HepG2 (cell line): ENCODE data around the gene PPM1G. TPM values are rescaled to one million over a fixed set of nuclear protein-coding genes. Genes with fewer than 3 reads are reported as not detected.

Experiments
- ELF4 ChIP-seq: sonication (generic); formaldehyde crosslinking; IDR thresholded peaks from 2 replicates; pipeline ENCODE4 v1.5.0; 2020; ENCODE audit warnings: missing genetic modification reagents, mild to moderate bottlenecking, moderate library complexity, borderline replicate concordance
- FOXA1 ChIP-seq, 2 experiments: fragments of 450-650 bp in 1 of 2; sonication (generic) in 1 of 2; formaldehyde crosslinking in 1 of 2; IDR thresholded peaks; 2 replicates each; pipeline versions ENCODE4 v1.4.0 to v1.6.1; 2016 to 2020; ENCODE audit warnings: missing genetic modification reagents in 1 of 2
- HNRNPH1 ChIP-seq: fragments of 200-400 bp; formaldehyde crosslinking; optimal IDR thresholded peaks from 2 replicates; pipeline ENCODE3; 2017; ENCODE audit warnings: mild to moderate bottlenecking, low read depth, low read length
- IRX3 ChIP-seq: sonication (generic); formaldehyde crosslinking; IDR thresholded peaks from 2 replicates; pipeline ENCODE4 v1.8.1; 2023; ENCODE audit warnings: mild to moderate bottlenecking, low read depth, missing genetic modification reagents, borderline replicate concordance
- JUND ChIP-seq: sonication (generic); formaldehyde crosslinking; IDR thresholded peaks from 2 replicates; pipeline ENCODE4 v1.8.0; 2022; ENCODE audit warnings: mild to moderate bottlenecking, missing genetic modification reagents
- MED13 ChIP-seq: sonication (generic); formaldehyde crosslinking; IDR thresholded peaks from 2 replicates; pipeline ENCODE4 v1.5.0; 2020; ENCODE audit warnings: missing genetic modification reagents
- MXI1 ChIP-seq: IDR thresholded peaks from 3 replicates; pipeline ENCODE4 v1.6.1; 2012; ENCODE audit warnings: low read depth, low read length, inconsistent platforms, borderline replicate concordance
- RBAK ChIP-seq: sonication (generic); formaldehyde crosslinking; IDR thresholded peaks from 2 replicates; pipeline ENCODE4 v1.5.1; 2020; ENCODE audit warnings: mild to moderate bottlenecking, missing genetic modification reagents
- RORA ChIP-seq: sonication (generic); formaldehyde crosslinking; IDR thresholded peaks from 2 replicates; pipeline ENCODE4 v1.5.0; 2020; ENCODE audit warnings: mild to moderate bottlenecking, missing genetic modification reagents, moderate library complexity
- SAP130 ChIP-seq: IDR thresholded peaks from 2 replicates; pipeline ENCODE4 v1.6.1; 2016; ENCODE audit warnings: low read depth
- SP140L ChIP-seq: sonication (generic); formaldehyde crosslinking; IDR thresholded peaks from 2 replicates; pipeline ENCODE4 v1.4.0; 2020; ENCODE audit warnings: missing genetic modification reagents, borderline replicate concordance
- TCF7L2 ChIP-seq: IDR thresholded peaks from 2 replicates; pipeline ENCODE4 v1.6.1; 2011; ENCODE audit warnings: mild to moderate bottlenecking, low read depth, low read length, moderate library complexity
- ZBTB4 ChIP-seq: sonication (generic); formaldehyde crosslinking; IDR thresholded peaks from 2 replicates; pipeline ENCODE4 v1.4.0; 2020; ENCODE audit warnings: missing genetic modification reagents, mild to moderate bottlenecking, borderline replicate concordance
- ZFP36L1 ChIP-seq: sonication (generic); formaldehyde crosslinking; IDR thresholded peaks from 2 replicates; pipeline ENCODE4 v1.8.0; 2022; ENCODE audit warnings: mild to moderate bottlenecking, missing genetic modification reagents, moderate library complexity
- ZNF256 ChIP-seq: sonication (generic); formaldehyde crosslinking; conservative IDR thresholded peaks from 2 replicates; pipeline ENCODE4 v1.4.0; 2020; ENCODE audit warnings: missing genetic modification reagents
- ZNF331 ChIP-seq: sonication (generic); formaldehyde crosslinking; IDR thresholded peaks from 2 replicates; pipeline ENCODE4 v1.4.0; 2020; ENCODE audit warnings: missing genetic modification reagents
- ZNF343 ChIP-seq: sonication (generic); formaldehyde crosslinking; IDR thresholded peaks from 2 replicates; pipeline ENCODE4 v1.4.0; 2020; ENCODE audit warnings: mild to moderate bottlenecking, missing genetic modification reagents
- ZNF614 ChIP-seq: IDR thresholded peaks from 2 replicates; pipeline ENCODE4 v1.6.1; 2018; ENCODE audit warnings: missing biosample characterization, missing genetic modification reagents, inconsistent platforms, borderline replicate concordance
- polyA plus RNA-seq, 8 experiments: library from polyadenylated mRNA; depleted of rRNA in 3 of 8; stranded (reverse) in 7 of 8; unstranded in 1 of 8; fragments of >200 nt; fragmentation: Illumina TruSeq in 4 of 8; extraction: Trizol in 4 of 8; gene quantifications; 2 replicates each; pipeline versions ENCODE4 v1.2.1 to v1.2.3, GENCODE V29; 2011 to 2016; ENCODE audit warnings: low read depth in 4 of 8, missing spikeins in 1 of 8, mixed read lengths in 1 of 8; ENCODE audit not compliant: insufficient read depth in 1 of 8
- total RNA-seq, 5 experiments: library from RNA; depleted of rRNA; stranded (reverse); fragments of >200 nt; fragmentation: Illumina TruSeq; extraction: Trizol; gene quantifications; 2 replicates each; pipeline ENCODE4 v1.2.3, GENCODE V29; 2016; ENCODE audit warnings: low read depth in 1 of 5
- TF ChIP-seq, protein P1 (sequence below): sonication (generic); formaldehyde crosslinking; IDR thresholded peaks from 2 replicates; pipeline ENCODE4 v1.5.1; 2020; ENCODE audit warnings: mild to moderate bottlenecking, missing genetic modification reagents
- TF ChIP-seq, protein P2 (sequence below): IDR thresholded peaks from 2 replicates; pipeline ENCODE4 v1.6.1; 2018; ENCODE audit warnings: missing genetic modification reagents, mild to moderate bottlenecking, missing compliant biosample characterization
- TF ChIP-seq, protein P3 (sequence below): fragments of 450-650 bp; IDR thresholded peaks from 2 replicates; pipeline ENCODE4 v1.6.1; 2017

The PPM1G gene
- total and polyA plus RNA-seq, 2 of the 13 experiments (the other 11 are each of a cell fraction or from before 2014, with no cell fraction given), result 58.2 to 213 TPM

DNA sequence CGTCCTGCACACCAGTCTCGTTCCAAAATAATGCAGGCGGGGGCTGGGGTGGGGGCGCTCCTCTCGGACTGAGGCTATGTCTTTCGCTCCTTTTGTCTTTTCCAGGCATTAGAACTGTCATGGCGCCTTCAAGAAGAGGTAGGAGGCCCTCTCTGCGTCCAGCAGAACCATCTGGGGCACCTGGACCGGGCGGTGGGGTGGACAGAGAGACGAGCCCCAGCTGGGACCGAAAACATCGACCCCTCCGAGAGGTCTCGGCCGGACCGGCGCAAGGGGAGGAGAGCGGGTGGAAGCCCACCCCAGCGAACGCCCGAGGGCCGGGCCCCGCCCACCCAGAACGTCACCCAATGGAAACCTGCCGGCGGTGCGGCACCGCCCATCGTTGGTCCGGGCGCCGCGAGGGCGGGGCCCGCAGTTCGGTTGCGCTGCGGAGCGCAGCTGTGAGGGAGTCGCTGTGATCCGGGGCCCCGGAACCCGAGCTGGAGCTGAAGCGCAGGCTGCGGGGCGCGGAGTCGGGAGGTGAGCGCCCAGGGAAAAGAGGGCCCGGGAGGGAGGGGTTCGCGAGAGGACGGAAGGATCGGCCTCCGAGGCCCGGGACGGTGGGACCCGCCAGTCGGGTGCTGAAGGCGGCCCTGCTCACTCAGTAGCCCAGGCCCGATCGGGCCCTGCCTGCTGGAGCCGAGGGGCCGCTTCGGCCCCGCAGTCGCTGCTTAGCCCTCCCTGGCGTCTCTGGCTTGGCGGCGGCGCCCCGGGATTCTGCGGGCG is 19.0 kb upstream of the PPM1G start, which contains the start of gene NRBP1 (continued):
- no peak for TF ChIP-seq ZBTB4
- peak; percentile 65; the same call in 1 of the 2 replicates for TF ChIP-seq ZNF614 (CRISPR knock-in tag)
- TF ChIP-seq, protein P1, sequence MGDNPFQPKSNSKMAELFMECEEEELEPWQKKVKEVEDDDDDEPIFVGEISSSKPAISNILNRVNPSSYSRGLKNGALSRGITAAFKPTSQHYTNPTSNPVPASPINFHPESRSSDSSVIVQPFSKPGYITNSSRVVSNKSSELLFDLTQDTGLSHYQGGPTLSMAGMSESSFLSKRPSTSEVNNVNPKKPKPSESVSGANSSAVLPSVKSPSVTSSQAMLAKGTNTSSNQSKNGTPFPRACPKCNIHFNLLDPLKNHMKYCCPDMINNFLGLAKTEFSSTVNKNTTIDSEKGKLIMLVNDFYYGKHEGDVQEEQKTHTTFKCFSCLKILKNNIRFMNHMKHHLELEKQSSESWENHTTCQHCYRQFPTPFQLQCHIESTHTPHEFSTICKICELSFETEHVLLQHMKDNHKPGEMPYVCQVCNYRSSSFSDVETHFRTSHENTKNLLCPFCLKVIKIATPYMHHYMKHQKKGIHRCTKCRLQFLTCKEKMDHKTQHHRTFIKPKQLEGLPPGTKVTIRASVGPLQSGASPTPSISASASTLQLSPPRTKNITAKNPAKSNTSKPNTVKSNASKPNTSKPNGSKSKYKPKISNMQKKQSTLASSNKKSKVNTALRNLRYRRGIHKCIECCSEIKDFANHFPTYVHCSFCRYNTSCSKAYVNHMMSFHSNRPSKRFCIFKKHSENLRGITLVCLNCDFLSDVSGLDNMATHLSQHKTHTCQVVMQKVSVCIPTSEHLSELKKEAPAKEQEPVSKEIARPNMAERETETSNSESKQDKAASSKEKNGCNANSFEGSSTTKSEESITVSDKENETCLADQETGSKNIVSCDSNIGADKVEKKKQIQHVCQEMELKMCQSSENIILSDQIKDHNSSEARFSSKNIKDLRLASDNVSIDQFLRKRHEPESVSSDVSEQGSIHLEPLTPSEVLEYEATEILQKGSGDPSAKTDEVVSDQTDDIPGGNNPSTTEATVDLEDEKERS (CRISPR knock-in tag), result no peak
- no peak for TF ChIP-seq FOXA1 (IDR thresholded peaks at IDR 0.05)
- no peak for TF ChIP-seq FOXA1 (CRISPR knock-in tag; IDR thresholded peaks at IDR 0.05)
- TF ChIP-seq ZNF331, result no peak; the same call in 1 of the 2 replicates
- TF ChIP-seq MED13 (CRISPR knock-in tag), result 0 out of 2 replicates have a peak, but pooled peaks have one; percentile 45
- TF ChIP-seq RORA (CRISPR knock-in tag), result no peak
- TF ChIP-seq ZNF256 (CRISPR knock-in tag), result no peak; the same call in 1 of the 2 replicates
- no peak for TF ChIP-seq TCF7L2
- peak; percentile 34; the same call in 1 of the 2 replicates for TF ChIP-seq IRX3 (CRISPR knock-in tag)
- TF ChIP-seq MXI1, result peak; percentile 69; the same call in 1 of the 3 replicates
- TF ChIP-seq HNRNPH1, result no peak
- TF ChIP-seq SAP130 (CRISPR knock-in tag), result peak; percentile 92
- TF ChIP-seq ZFP36L1, result peak; percentile 88
- 0 out of 2 replicates have a peak, but pooled peaks have one; percentile 10 for TF ChIP-seq JUND (CRISPR knock-in tag)
- TF ChIP-seq, protein P2, sequence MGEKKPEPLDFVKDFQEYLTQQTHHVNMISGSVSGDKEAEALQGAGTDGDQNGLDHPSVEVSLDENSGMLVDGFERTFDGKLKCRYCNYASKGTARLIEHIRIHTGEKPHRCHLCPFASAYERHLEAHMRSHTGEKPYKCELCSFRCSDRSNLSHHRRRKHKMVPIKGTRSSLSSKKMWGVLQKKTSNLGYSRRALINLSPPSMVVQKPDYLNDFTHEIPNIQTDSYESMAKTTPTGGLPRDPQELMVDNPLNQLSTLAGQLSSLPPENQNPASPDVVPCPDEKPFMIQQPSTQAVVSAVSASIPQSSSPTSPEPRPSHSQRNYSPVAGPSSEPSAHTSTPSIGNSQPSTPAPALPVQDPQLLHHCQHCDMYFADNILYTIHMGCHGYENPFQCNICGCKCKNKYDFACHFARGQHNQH (CRISPR knock-in tag), result peak; percentile 78
- TF ChIP-seq ELF4, result no peak
- TF ChIP-seq RBAK (CRISPR knock-in tag), result no peak
- TF ChIP-seq, protein P3, sequence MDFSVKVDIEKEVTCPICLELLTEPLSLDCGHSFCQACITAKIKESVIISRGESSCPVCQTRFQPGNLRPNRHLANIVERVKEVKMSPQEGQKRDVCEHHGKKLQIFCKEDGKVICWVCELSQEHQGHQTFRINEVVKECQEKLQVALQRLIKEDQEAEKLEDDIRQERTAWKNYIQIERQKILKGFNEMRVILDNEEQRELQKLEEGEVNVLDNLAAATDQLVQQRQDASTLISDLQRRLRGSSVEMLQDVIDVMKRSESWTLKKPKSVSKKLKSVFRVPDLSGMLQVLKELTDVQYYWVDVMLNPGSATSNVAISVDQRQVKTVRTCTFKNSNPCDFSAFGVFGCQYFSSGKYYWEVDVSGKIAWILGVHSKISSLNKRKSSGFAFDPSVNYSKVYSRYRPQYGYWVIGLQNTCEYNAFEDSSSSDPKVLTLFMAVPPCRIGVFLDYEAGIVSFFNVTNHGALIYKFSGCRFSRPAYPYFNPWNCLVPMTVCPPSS, result no peak
- no peak for TF ChIP-seq SP140L (CRISPR knock-in tag)
- TF ChIP-seq ZNF343 (CRISPR knock-in tag), result peak; percentile 68; the same call in 1 of the 2 replicates
